Fibroblast of lung (primary cell): ENCODE measurements around the gene GPNMB. TPM values are rescaled to one million over a fixed set of nuclear protein-coding genes. Genes with fewer than 3 reads are reported as not detected.
"Not testable (repeated sequence)": the region's sequence is repeated elsewhere in the genome, so short reads cannot be mapped to it uniquely, and the experiment has no call there.

Experiments used
- DNase-seq, 2 donors: peaks; one replicate each; pipeline versions ENCODE4 v3.0.0 to v3.0.0-alpha.2; 2010; ENCODE audit warnings: low read depth in 2 of 2
- H2AFZ ChIP-seq: 2 replicates; pipeline ENCODE4 v1.5.1; 2012; ENCODE audit warnings: low read length, control low read depth, inconsistent platforms
- H3K27ac ChIP-seq: 2 replicates; pipeline ENCODE4 v1.5.1; 2011; ENCODE audit warnings: low read length, control low read depth; ENCODE audit not compliant: insufficient read depth
- H3K27me3 ChIP-seq: 2 replicates; pipeline ENCODE4 v1.5.1; 2011; ENCODE audit warnings: mild to moderate bottlenecking, low read length; ENCODE audit not compliant: control insufficient read depth, insufficient read depth
- H3K36me3 ChIP-seq: 2 replicates; pipeline ENCODE4 v1.5.1; 2011; ENCODE audit warnings: low read length; ENCODE audit not compliant: control insufficient read depth, insufficient read depth
- H3K4me1 ChIP-seq: 2 replicates; pipeline ENCODE4 v1.5.1; 2011; ENCODE audit warnings: low read length; ENCODE audit not compliant: control insufficient read depth, insufficient read depth; ENCODE audit errors: extremely low read depth
- H3K4me2 ChIP-seq: 2 replicates; pipeline ENCODE4 v1.5.1; 2011; ENCODE audit warnings: low read length, control low read depth; ENCODE audit not compliant: insufficient read depth; ENCODE audit errors: extremely low read depth
- H3K4me3 ChIP-seq, 4 experiments: fragments of 200-600 bp in 1 of 4; sonication (generic) in 1 of 4; replicated peaks in 1 of 4; 2 replicates each; pipeline ENCODE4 v1.5.1; 2011 to 2016; ENCODE audit warnings: low read length in 4 of 4, low read depth in 3 of 4, mild to moderate bottlenecking in 3 of 4, control low read depth in 2 of 4, inconsistent platforms in 1 of 4, mixed read lengths in 1 of 4; ENCODE audit not compliant: insufficient read depth in 1 of 4; ENCODE audit errors: control extremely low read depth in 1 of 4
- H3K79me2 ChIP-seq: 2 replicates; pipeline ENCODE4 v1.5.1; 2012; ENCODE audit warnings: mild to moderate bottlenecking, low read length, inconsistent platforms; ENCODE audit not compliant: control insufficient read depth, insufficient read depth
- H3K9ac ChIP-seq: 2 replicates; pipeline ENCODE4 v1.5.1; 2011; ENCODE audit warnings: mild to moderate bottlenecking, low read length, control low read depth; ENCODE audit not compliant: insufficient read depth
- H3K9me3 ChIP-seq: 2 replicates; pipeline ENCODE4 v1.5.1; 2012; ENCODE audit warnings: low read depth, low read length; ENCODE audit not compliant: control insufficient read depth, insufficient read depth
- H4K20me1 ChIP-seq: 2 replicates; pipeline ENCODE4 v1.5.1; 2011; ENCODE audit warnings: low read length; ENCODE audit not compliant: control insufficient read depth, insufficient read depth; ENCODE audit errors: extremely low read depth
- EZH2 ChIP-seq: IDR thresholded peaks from 2 replicates; pipeline ENCODE4 v1.5.1; 2012; ENCODE audit warnings: low read length, control low read depth, mild to moderate bottlenecking; ENCODE audit errors: missing control alignments
- polyA plus RNA-seq, 2 donors: library from polyadenylated mRNA; depleted of rRNA in 1 of 2; stranded (reverse) in 1 of 2; unstranded in 1 of 2; fragments of >200 nt; gene quantifications; 2 replicates each; pipeline ENCODE4 v1.2.1, GENCODE V29; 2011 to 2012; ENCODE audit warnings: missing spikeins in 1 of 2
- total RNA-seq: library from RNA; depleted of rRNA; stranded (reverse); fragments of >200 nt; gene quantifications from 2 replicates; pipeline ENCODE4 v1.2.1, GENCODE V29; 2014
- TF ChIP-seq, protein P1 (sequence below), 2 donors: IDR thresholded peaks in 1 of 2; conservative IDR thresholded peaks in 1 of 2; 1 replicate in 1 of 2; 2 replicates in 1 of 2; pipeline ENCODE4 v1.5.1; 2011 to 2012; ENCODE audit warnings: low read length in 2 of 2, control low read depth in 1 of 2, inconsistent platforms in 1 of 2, low read depth in 1 of 2, mild to moderate bottlenecking in 1 of 2

The GPNMB gene
- total and polyA plus RNA-seq, 2 donors (not counting 1 experiment from before 2014, with no cell fraction given) = 114 to 177 TPM

- peaks cover 44% of the 10 kb centered on the region for H3K79me2 ChIP-seq
- peak in 1 of 2 donors; percentile 25 for DNase-seq
Observed at GRCh38 chr7:23299770-23300300, 53.3 kb downstream of the GPNMB start.

DNA sequence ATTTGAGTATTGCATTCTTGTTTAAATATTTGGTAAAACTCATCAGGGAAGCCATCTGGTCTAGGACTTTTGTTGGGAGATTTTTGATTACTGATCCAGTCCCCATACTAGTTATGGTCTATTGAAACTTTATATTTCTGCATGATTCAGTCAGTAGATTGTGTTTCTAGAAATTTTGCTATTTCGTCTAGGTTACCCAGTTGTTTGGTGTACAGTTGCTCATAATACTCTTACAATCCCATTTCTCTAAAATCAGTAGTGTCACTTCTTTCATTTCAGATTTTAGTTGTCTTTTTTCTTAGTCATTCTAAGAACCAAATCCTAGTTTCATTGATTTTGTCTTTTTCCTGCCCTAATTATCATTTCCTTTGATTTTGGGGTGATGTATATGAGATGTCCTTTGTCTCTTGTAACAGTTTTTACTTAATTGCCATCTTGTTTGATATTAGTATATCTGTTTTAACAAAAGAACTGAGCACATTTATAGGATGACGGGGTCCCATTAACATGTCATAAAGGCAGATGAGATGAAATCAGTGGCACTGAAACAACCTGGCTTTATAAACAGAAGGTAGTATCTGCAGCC, 60.5 kb downstream of the GPNMB start:
- H3K4me3 ChIP-seq = no peak overlapping the region
- no peak overlapping the region for H2AFZ ChIP-seq
- H3K27ac ChIP-seq = no peak overlapping the region
- H3K36me3 ChIP-seq = peaks cover 4% of the 10 kb centered on the region
- no peak for DNase-seq
- H3K9me3 ChIP-seq = no peaks in the 10 kb centered on the region
- H3K27me3 ChIP-seq = no peaks in the 10 kb centered on the region
- no peak overlapping the region for H3K9ac ChIP-seq
- H3K4me1 ChIP-seq = no peaks in the 10 kb centered on the region
- no peaks in the 10 kb centered on the region for H4K20me1 ChIP-seq
- no peak overlapping the region for H3K4me2 ChIP-seq
- no peak for TF ChIP-seq EZH2
- TF ChIP-seq, protein P1, sequence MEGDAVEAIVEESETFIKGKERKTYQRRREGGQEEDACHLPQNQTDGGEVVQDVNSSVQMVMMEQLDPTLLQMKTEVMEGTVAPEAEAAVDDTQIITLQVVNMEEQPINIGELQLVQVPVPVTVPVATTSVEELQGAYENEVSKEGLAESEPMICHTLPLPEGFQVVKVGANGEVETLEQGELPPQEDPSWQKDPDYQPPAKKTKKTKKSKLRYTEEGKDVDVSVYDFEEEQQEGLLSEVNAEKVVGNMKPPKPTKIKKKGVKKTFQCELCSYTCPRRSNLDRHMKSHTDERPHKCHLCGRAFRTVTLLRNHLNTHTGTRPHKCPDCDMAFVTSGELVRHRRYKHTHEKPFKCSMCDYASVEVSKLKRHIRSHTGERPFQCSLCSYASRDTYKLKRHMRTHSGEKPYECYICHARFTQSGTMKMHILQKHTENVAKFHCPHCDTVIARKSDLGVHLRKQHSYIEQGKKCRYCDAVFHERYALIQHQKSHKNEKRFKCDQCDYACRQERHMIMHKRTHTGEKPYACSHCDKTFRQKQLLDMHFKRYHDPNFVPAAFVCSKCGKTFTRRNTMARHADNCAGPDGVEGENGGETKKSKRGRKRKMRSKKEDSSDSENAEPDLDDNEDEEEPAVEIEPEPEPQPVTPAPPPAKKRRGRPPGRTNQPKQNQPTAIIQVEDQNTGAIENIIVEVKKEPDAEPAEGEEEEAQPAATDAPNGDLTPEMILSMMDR (conservative IDR thresholded peaks at IDR 0.05 in 1 of 2, IDR thresholded peaks at IDR 0.05 in 1 of 2; ENCODE audit: low read depth in 1 of 2, low read length in 2 of 2) = no peak
- H3K79me2 ChIP-seq = peaks cover 45% of the 10 kb centered on the region

More at GRCh38 chr7:23299770-23300300, 53.3 kb downstream of the GPNMB start:
- Histone ChIP-seq H3K36me3 (no peaks in the 10 kb centered on the region), H3K4me3 (peak overlapping the region; percentile 82 to 98 (median 93)), H3K4me2 (peak overlapping the region; percentile 91), H3K9ac (peak overlapping the region; percentile 84), H2AFZ (peak overlapping the region; percentile 75), H3K9me3 (no peaks in the 10 kb centered on the region), H3K4me1 (peaks cover 15% of the 10 kb centered on the region), H3K27me3 (no peaks in the 10 kb centered on the region), H3K27ac (peak overlapping the region; percentile 84), H4K20me1 (no peaks in the 10 kb centered on the region)
- TF ChIP-seq, protein P1 (conservative IDR thresholded peaks at IDR 0.05 in 1 of 2, IDR thresholded peaks at IDR 0.05 in 1 of 2; ENCODE audit: low read depth in 1 of 2, low read length in 2 of 2) = no peak

DNA sequence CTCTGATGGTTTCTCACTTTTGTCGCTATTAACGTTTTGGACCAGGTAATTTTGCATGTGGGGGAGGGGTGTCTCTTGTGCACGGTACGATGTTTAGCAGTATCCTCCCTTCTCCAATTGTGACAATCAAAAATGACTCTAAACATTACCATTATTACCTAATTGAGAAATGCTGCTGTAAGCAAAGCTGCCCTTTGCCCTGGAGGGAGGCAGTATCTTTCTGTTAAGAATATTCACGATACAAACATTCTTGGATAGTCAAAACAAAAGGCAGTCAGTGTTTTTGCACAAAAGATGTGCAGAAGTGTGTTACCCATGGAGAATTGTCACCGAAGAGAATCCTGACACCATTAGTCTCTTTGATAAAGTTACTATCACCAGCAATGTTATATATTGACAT, 62.2 kb downstream of the GPNMB start:
- DNase-seq = no peak
- H3K9me3 ChIP-seq = no peaks in the 10 kb centered on the region
- no peak overlapping the region for H3K27ac ChIP-seq
- H3K4me1 ChIP-seq = no peaks in the 10 kb centered on the region
- no peaks in the 10 kb centered on the region for H4K20me1 ChIP-seq
- H3K4me2 ChIP-seq = no peak overlapping the region
- peaks cover 33% of the 10 kb centered on the region for H3K79me2 ChIP-seq
- no peaks in the 10 kb centered on the region for H3K27me3 ChIP-seq
- no peak overlapping the region for H3K9ac ChIP-seq
- H2AFZ ChIP-seq = no peak overlapping the region
- H3K4me3 ChIP-seq = no peak overlapping the region
- TF ChIP-seq EZH2 = no peak
- TF ChIP-seq, protein P1 (conservative IDR thresholded peaks at IDR 0.05 in 1 of 2, IDR thresholded peaks at IDR 0.05 in 1 of 2; ENCODE audit: low read depth in 1 of 2, low read length in 2 of 2) = no peak
- H3K36me3 ChIP-seq = peaks cover 4% of the 10 kb centered on the region

GRCh38 chr7:23312141-23312540, 65.6 kb downstream of the GPNMB start:
- not testable (repeated sequence) for DNase-seq, H2AFZ ChIP-seq, H3K27ac ChIP-seq, H3K4me2 ChIP-seq, H4K20me1 ChIP-seq, H3K9ac ChIP-seq, H3K9me3 ChIP-seq, H3K27me3 ChIP-seq, H3K4me3 ChIP-seq, H3K36me3 ChIP-seq, H3K4me1 ChIP-seq, H3K79me2 ChIP-seq
